Upper lobe of right lung (tissue), 1 donor: ENCODE measurements around the gene JUN. TPM values are rescaled to one million over a fixed set of nuclear protein-coding genes. Genes with fewer than 3 reads are reported as not detected.
A peak's percentile ranks its signal among the peaks of the same experiment; 100 is the strongest.

Experiments used
- ATAC-seq: fragments of 200-7000 bp; cut with Tn5 transposase; one replicate; pipeline ENCODE4 v1.9.1; 2020; ENCODE audit warnings: mild to moderate bottlenecking, moderate library complexity
- DNase-seq: peaks from one replicate; pipeline ENCODE4 v3.0.0-alpha.2; 2020
- H3K27ac ChIP-seq: fragments of 200-600 bp; one replicate; pipeline ENCODE4 v1.8.0; 2022
- H3K27me3 ChIP-seq: fragments of 200-600 bp; one replicate; pipeline ENCODE4 v1.8.0; 2022; ENCODE audit warnings: mild to moderate bottlenecking
- H3K36me3 ChIP-seq: fragments of 200-600 bp; one replicate; pipeline ENCODE4 v1.8.0; 2022
- H3K4me1 ChIP-seq: fragments of 200-600 bp; one replicate; pipeline ENCODE4 v1.8.0; 2022
- H3K4me3 ChIP-seq: fragments of 200-600 bp; one replicate; pipeline ENCODE4 v1.8.0; 2022; ENCODE audit warnings: mild to moderate bottlenecking
- H3K9me3 ChIP-seq: fragments of 200-600 bp; one replicate; pipeline ENCODE4 v1.8.0; 2022
- intact Hi-C: fragments of 100-400 bp; cut with DNase I; formaldehyde crosslinking; loops from one replicate; pipeline ENCODE4 v1.11.0; 2022
- total RNA-seq: library from RNA; stranded (reverse); fragmentation: NEBNext Ultra II Directional; extraction: Animal tissue kit (Norgen Biotek cat#: 25700); gene quantifications from one replicate; pipeline ENCODE4 v1.2.1, GENCODE V29; 2021
- TF ChIP-seq, protein P1 (sequence below): fragments of 200-600 bp; IDR thresholded peaks from one replicate; pipeline ENCODE4 v1.8.0; 2022; ENCODE audit warnings: antibody characterized with exemption
- donor health status: DM: no; HTN: yes; CAD: no; lungs with severe emphysema.

Gene JUN
- total RNA-seq, 1 donor from 2014 or later = 112 TPM

DNA sequence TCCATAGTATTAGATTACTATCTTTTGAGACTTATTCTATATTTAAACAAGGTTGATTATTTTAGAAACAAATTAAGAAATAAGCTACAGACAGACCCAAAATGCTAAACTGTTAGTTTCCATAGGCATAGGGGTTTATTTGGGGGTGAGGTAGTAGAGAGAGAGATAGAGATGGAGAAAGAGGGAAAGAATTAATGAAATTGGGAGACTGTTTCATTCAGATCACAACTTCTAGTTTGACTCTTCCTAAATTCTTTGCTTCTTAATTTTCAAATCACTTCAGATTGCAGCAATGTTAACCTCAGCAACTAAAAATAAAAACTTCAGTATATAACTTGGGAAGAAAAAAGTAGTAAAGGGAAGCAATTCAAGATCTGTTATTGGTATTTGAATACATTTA is 3.4 kb downstream of the JUN start:
- no peaks in the 10 kb centered on the region for H3K9me3 ChIP-seq
- ATAC-seq = no peak
- TF ChIP-seq, protein P1, sequence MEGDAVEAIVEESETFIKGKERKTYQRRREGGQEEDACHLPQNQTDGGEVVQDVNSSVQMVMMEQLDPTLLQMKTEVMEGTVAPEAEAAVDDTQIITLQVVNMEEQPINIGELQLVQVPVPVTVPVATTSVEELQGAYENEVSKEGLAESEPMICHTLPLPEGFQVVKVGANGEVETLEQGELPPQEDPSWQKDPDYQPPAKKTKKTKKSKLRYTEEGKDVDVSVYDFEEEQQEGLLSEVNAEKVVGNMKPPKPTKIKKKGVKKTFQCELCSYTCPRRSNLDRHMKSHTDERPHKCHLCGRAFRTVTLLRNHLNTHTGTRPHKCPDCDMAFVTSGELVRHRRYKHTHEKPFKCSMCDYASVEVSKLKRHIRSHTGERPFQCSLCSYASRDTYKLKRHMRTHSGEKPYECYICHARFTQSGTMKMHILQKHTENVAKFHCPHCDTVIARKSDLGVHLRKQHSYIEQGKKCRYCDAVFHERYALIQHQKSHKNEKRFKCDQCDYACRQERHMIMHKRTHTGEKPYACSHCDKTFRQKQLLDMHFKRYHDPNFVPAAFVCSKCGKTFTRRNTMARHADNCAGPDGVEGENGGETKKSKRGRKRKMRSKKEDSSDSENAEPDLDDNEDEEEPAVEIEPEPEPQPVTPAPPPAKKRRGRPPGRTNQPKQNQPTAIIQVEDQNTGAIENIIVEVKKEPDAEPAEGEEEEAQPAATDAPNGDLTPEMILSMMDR = no peak
- H3K27me3 ChIP-seq = no peaks in the 10 kb centered on the region
- intact Hi-C loops = loop anchor here (10.0 kb wide), 1 partner anchor 364 kb away; no protein-coding TSS in a partner anchor
- peak overlapping the region; percentile 77 for H3K4me3 ChIP-seq
- H3K4me1 ChIP-seq = peaks cover 18% of the 10 kb centered on the region
- peaks cover 5% of the 10 kb centered on the region for H3K36me3 ChIP-seq
- no peak for DNase-seq
- H3K27ac ChIP-seq = no peak overlapping the region

DNA sequence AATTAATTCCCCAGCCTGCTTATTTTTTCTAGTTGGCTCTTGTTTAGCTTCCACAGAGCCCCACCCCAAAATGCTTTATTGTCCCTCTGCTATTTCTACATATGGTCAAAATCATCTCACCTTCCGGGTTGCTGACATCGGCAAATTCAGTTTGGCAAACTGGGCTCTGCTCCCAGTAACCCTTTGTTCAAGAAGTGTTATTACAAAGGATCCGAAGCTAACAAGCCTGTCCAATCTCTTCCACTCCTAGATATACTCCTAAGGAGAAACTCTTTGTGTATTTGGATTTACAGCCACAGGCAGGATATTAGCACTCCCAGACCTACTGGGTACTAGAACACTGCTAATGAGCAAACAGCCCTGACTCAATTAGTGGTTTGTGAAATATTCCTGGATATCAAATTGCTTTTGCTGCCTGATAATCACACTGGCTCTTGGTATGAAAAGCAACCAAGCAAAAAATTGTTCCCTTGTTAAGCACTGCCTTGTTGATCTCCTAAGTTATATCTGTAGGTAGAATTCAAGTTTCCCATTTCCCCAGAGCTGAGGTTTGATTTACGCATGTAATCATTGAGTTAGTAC is 4.0 kb downstream of the JUN start:
- ATAC-seq (no peak), DNase-seq (no peak)
- Histone ChIP-seq H3K27ac (no peak overlapping the region), H3K9me3 (no peaks in the 10 kb centered on the region), H3K4me3 (peak overlapping the region; percentile 77), H3K4me1 (peaks cover 18% of the 10 kb centered on the region), H3K36me3 (peaks cover 5% of the 10 kb centered on the region), H3K27me3 (no peaks in the 10 kb centered on the region)
- TF ChIP-seq, protein P1 = no peak
- intact Hi-C loops = loop anchor here (10.0 kb wide), 1 partner anchor 365 kb away; no protein-coding TSS in a partner anchor

DNA sequence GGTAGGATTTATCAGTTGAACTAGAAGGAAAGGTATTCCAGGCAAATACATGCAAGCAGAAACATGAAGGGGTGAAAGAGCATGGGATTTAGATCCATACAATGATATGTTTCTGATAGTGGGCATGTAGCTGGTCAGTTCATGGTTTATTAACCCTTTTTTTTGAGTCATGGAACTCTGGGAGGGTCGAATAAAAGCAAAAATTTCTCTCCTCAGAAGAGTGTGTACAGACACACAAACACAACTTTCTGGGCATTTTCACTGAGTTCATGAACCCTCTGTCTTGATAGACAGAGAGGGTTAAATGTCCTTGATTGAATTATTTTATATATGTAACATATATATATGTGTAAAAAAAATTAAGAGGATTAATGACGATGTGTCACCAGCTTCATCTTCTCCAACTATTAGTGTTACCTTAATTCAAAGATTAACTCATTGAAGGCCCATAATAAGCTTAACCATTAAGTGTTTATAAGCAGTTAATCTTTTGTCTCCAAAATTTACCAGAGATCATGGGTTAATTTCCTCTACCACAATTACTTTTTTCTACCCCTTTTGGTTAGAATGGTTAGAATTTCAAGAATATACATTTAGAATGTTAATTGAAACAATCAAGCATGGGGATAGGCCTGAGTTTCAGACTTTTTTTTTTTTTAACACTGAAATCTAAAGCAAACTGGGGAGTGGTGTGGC is 4.6 kb downstream of the JUN start:
- Histone ChIP-seq H3K36me3 (peaks cover 5% of the 10 kb centered on the region), H3K4me1 (peaks cover 18% of the 10 kb centered on the region), H3K9me3 (no peaks in the 10 kb centered on the region), H3K27ac (no peak overlapping the region), H3K4me3 (no peak overlapping the region), H3K27me3 (no peaks in the 10 kb centered on the region)
- TF ChIP-seq, protein P1 = no peak
- DNase-seq (no peak), ATAC-seq (no peak)
- intact Hi-C loops = no loop called here

DNA sequence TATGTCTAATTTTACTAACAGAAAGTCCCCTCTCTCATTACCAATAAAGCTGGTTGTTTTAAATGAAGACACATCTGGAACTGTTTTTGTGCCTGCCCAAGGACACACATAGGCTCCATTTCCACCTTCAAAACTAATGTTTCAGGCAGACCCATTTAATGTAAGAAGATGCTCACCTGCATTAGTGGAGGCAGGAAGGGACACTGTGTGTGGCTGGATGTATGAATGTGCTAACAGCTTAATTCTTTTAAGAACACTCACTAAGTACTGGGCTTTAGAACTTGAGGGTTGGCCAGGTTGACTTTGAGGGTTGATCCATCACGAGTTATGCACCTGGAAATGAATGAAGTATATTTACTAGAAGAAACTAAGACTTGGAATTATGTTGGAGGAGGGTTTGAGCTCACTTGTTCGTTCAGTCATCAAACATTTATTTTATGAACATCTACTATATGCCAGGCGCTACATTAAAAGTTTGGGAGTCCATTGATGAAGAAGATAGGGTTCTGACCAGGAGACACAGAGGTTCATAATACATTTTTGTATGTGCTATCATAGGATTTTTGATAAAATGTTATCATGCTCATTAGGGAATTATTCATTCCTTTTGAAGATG is 5.4 kb downstream of the JUN start:
- no peak overlapping the region for H3K27ac ChIP-seq
- H3K36me3 ChIP-seq = peaks cover 5% of the 10 kb centered on the region
- no peak overlapping the region for H3K4me3 ChIP-seq
- no peak for DNase-seq
- no peaks in the 10 kb centered on the region for H3K9me3 ChIP-seq
- intact Hi-C loops = no loop called here
- no peaks in the 10 kb centered on the region for H3K27me3 ChIP-seq
- TF ChIP-seq, protein P1 = no peak
- ATAC-seq = no peak
- peaks cover 22% of the 10 kb centered on the region for H3K4me1 ChIP-seq

DNA sequence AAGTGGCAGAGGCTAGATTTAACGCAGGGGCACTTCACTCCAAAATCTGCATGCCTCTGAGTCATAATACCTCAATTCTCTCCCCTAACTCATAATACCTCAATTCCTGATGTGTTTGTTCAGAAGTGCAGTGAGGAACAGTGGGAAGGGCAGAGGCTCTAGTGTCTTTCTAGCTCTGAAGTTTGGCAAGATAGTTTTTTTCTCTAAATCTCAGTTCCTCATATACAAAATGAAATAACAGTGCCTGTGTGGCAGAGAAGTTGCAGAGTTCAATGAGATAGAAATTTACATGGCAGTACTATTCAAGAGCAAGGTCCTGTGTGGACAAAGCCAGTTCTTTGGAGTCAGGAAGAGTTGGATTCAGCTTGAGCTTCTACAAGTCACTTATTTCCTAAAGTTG is 9.8 kb downstream of the JUN start:
- ATAC-seq (no peak), DNase-seq (no peak)
- H3K9me3 ChIP-seq = no peaks in the 10 kb centered on the region
- H3K27ac ChIP-seq = no peak overlapping the region
- peaks cover 10% of the 10 kb centered on the region for H3K4me1 ChIP-seq
- intact Hi-C loops = no loop called here
- H3K27me3 ChIP-seq = no peaks in the 10 kb centered on the region
- H3K36me3 ChIP-seq = no peaks in the 10 kb centered on the region
- H3K4me3 ChIP-seq = no peak overlapping the region
- TF ChIP-seq, protein P1 = no peak
